DMS 273 (cell line): Measurements from ENCODE around the gene CUBN.

Source experiments
- DNase-seq: peaks from one replicate; lab custom pipeline; 2025; ENCODE audit not compliant: unreplicated experiment; lab: John Stamatoyannopoulos, UW

CUBN gene

GRCh38 chr10:16992611-16993119 lies 136.9 kb downstream of the CUBN start:
- no peak for DNase-seq

GRCh38 chr10:16991011-16991410 lies 138.6 kb downstream of the CUBN start:
- DNase-seq, result no peak

GRCh38 chr10:16989826-16990293 lies 139.8 kb downstream of the CUBN start:
- DNase-seq, result no peak

GRCh38 chr10:16988900-16989299 lies 140.7 kb downstream of the CUBN start:
- DNase-seq, result no peak

GRCh38 chr10:16987976-16988610 lies 141.5 kb downstream of the CUBN start:
- no peak for DNase-seq

- no peak for DNase-seq
Measured at GRCh38 chr10:16987206-16987621, 142.4 kb downstream of the CUBN start.

GRCh38 chr10:16986406-16987205 lies 143.0 kb downstream of the CUBN start:
- DNase-seq, result no peak

GRCh38 chr10:16986082-16986405 lies 143.6 kb downstream of the CUBN start:
- DNase-seq, result no peak

- DNase-seq, result no peak
Measured at GRCh38 chr10:16984242-16984641, 145.4 kb downstream of the CUBN start.

- no peak for DNase-seq
Measured at GRCh38 chr10:16976803-16977202, 152.8 kb downstream of the CUBN start.

- DNase-seq, result no peak
Measured at GRCh38 chr10:16975188-16975587, 154.4 kb downstream of the CUBN start.

- DNase-seq, result no peak
Measured at GRCh38 chr10:16968416-16969041, 161.1 kb downstream of the CUBN start.

- no peak for DNase-seq
Measured at GRCh38 chr10:16967866-16968415, 161.7 kb downstream of the CUBN start.

GRCh38 chr10:16966991-16967865 lies 162.4 kb downstream of the CUBN start:
- no peak for DNase-seq

GRCh38 chr10:16965740-16966447 lies 163.7 kb downstream of the CUBN start:
- peak; percentile 80 for DNase-seq

GRCh38 chr10:16965344-16965616 lies 164.3 kb downstream of the CUBN start:
- DNase-seq, result peak; percentile 52

- peak; percentile 90 for DNase-seq
Measured at GRCh38 chr10:16964576-16965343, 164.9 kb downstream of the CUBN start.

- no peak for DNase-seq
Measured at GRCh38 chr10:16960551-16960950, 169.1 kb downstream of the CUBN start.

- no peak for DNase-seq
Measured at GRCh38 chr10:16957038-16957437, 172.6 kb downstream of the CUBN start.
